HEK293 (cell line): ENCODE results near the gene ZNF322.

Experiments used
- GFI1B ChIP-seq: fragments of 450-650 bp; formaldehyde crosslinking; IDR thresholded peaks from 2 replicates; pipeline ENCODE4 v1.5.1; 2016; ENCODE audit warnings: missing biosample characterization, missing genetic modification characterization
- KLF7 ChIP-seq: fragments of 450-650 bp; formaldehyde crosslinking; IDR thresholded peaks from 2 replicates; pipeline ENCODE4 v1.5.1; 2016; ENCODE audit warnings: missing biosample characterization, missing genetic modification characterization, borderline replicate concordance
- OSR2 ChIP-seq: fragments of 450-650 bp; formaldehyde crosslinking; IDR thresholded peaks from 2 replicates; pipeline ENCODE4 v1.5.1; 2016; ENCODE audit warnings: missing biosample characterization, missing genetic modification characterization
- OVOL3 ChIP-seq: fragments of 450-650 bp; formaldehyde crosslinking; IDR thresholded peaks from 2 replicates; pipeline ENCODE4 v1.5.1; 2016; ENCODE audit warnings: missing biosample characterization, missing genetic modification characterization
- PRDM10 ChIP-seq: fragments of 450-650 bp; formaldehyde crosslinking; IDR thresholded peaks from 2 replicates; pipeline ENCODE4 v1.5.1; 2016; ENCODE audit warnings: missing biosample characterization, missing genetic modification characterization
- TCF7L2 ChIP-seq: IDR thresholded peaks from 2 replicates; pipeline ENCODE4 v1.6.1; 2011; ENCODE audit warnings: low read depth, mild to moderate bottlenecking, inconsistent platforms, low read length, moderate library complexity, borderline replicate concordance
- YY2 ChIP-seq: fragments of 450-650 bp; formaldehyde crosslinking; IDR thresholded peaks from 2 replicates; pipeline ENCODE4 v1.5.1; 2016; ENCODE audit warnings: missing biosample characterization, missing genetic modification characterization
- ZBTB6 ChIP-seq: fragments of 450-650 bp; formaldehyde crosslinking; IDR thresholded peaks from 2 replicates; pipeline ENCODE4 v1.5.1; 2017; ENCODE audit warnings: missing biosample characterization, missing genetic modification characterization
- ZFHX2 ChIP-seq: fragments of 450-650 bp; formaldehyde crosslinking; conservative IDR thresholded peaks from 2 replicates; pipeline ENCODE4 v1.5.1; 2016; ENCODE audit warnings: missing biosample characterization, missing genetic modification characterization
- ZNF121 ChIP-seq: fragments of 450-650 bp; formaldehyde crosslinking; IDR thresholded peaks from 2 replicates; pipeline ENCODE4 v1.5.1; 2016; ENCODE audit warnings: missing biosample characterization, missing genetic modification characterization
- ZNF175 ChIP-seq: fragments of 450-650 bp; formaldehyde crosslinking; IDR thresholded peaks from 2 replicates; pipeline ENCODE4 v1.5.1; 2016; ENCODE audit warnings: missing biosample characterization, missing genetic modification characterization
- ZNF19 ChIP-seq: fragments of 450-650 bp; formaldehyde crosslinking; IDR thresholded peaks from 2 replicates; pipeline ENCODE4; 2016; ENCODE audit warnings: missing biosample characterization, missing genetic modification characterization, low read depth
- ZNF223 ChIP-seq: fragments of 450-650 bp; formaldehyde crosslinking; IDR thresholded peaks from 2 replicates; pipeline ENCODE4 v1.5.1; 2016; ENCODE audit warnings: missing biosample characterization, missing genetic modification characterization
- ZNF26 ChIP-seq: fragments of 450-650 bp; formaldehyde crosslinking; IDR thresholded peaks from 2 replicates; pipeline ENCODE4 v1.5.1; 2016; ENCODE audit warnings: missing biosample characterization, missing genetic modification characterization
- ZNF292 ChIP-seq: fragments of 450-650 bp; formaldehyde crosslinking; IDR thresholded peaks from 2 replicates; pipeline ENCODE4 v1.5.1; 2016; ENCODE audit warnings: low read depth, missing biosample characterization, missing genetic modification characterization, borderline replicate concordance
- ZNF311 ChIP-seq: fragments of 450-650 bp; formaldehyde crosslinking; IDR thresholded peaks from 2 replicates; pipeline ENCODE4 v1.5.1; 2017; ENCODE audit warnings: missing biosample characterization, missing genetic modification characterization, borderline replicate concordance
- ZNF354C ChIP-seq: fragments of 450-650 bp; formaldehyde crosslinking; IDR thresholded peaks from 2 replicates; pipeline ENCODE4 v1.5.1; 2016; ENCODE audit warnings: missing biosample characterization, missing genetic modification characterization, low read depth, borderline replicate concordance
- ZNF394 ChIP-seq: fragments of 450-650 bp; formaldehyde crosslinking; IDR thresholded peaks from 2 replicates; pipeline ENCODE4 v1.5.1; 2016; ENCODE audit warnings: missing biosample characterization, missing genetic modification characterization, mild to moderate bottlenecking, moderate library complexity, borderline replicate concordance
- ZNF473 ChIP-seq: fragments of 450-650 bp; formaldehyde crosslinking; IDR thresholded peaks from 2 replicates; pipeline ENCODE4 v1.5.1; 2017; ENCODE audit warnings: missing biosample characterization, missing genetic modification characterization
- ZNF514 ChIP-seq: fragments of 450-650 bp; formaldehyde crosslinking; IDR thresholded peaks from 2 replicates; pipeline ENCODE4 v1.5.1; 2016; ENCODE audit warnings: missing biosample characterization, missing genetic modification characterization
- ZNF560 ChIP-seq: fragments of 450-650 bp; formaldehyde crosslinking; IDR thresholded peaks from 2 replicates; pipeline ENCODE4 v1.5.1; 2017; ENCODE audit warnings: missing biosample characterization, missing genetic modification characterization, borderline replicate concordance
- ZNF580 ChIP-seq: fragments of 450-650 bp; formaldehyde crosslinking; IDR thresholded peaks from 2 replicates; pipeline ENCODE4 v1.5.1; 2016; ENCODE audit warnings: missing biosample characterization, missing genetic modification characterization
- ZNF670 ChIP-seq: fragments of 450-650 bp; formaldehyde crosslinking; IDR thresholded peaks from 2 replicates; pipeline ENCODE4 v1.5.1; 2016; ENCODE audit warnings: missing biosample characterization, missing genetic modification characterization, low read depth
- ZNF776 ChIP-seq: fragments of 450-650 bp; formaldehyde crosslinking; IDR thresholded peaks from 2 replicates; pipeline ENCODE4 v1.5.0; 2017; ENCODE audit warnings: missing biosample characterization, missing genetic modification characterization, borderline replicate concordance
- ZNF777 ChIP-seq: fragments of 450-650 bp; formaldehyde crosslinking; IDR thresholded peaks from 2 replicates; pipeline ENCODE4 v1.5.1; 2017; ENCODE audit warnings: missing biosample characterization, missing genetic modification characterization, borderline replicate concordance
- ZSCAN4 ChIP-seq: fragments of 450-650 bp; formaldehyde crosslinking; IDR thresholded peaks from 2 replicates; pipeline ENCODE4 v1.5.1; 2017; ENCODE audit warnings: missing biosample characterization, missing genetic modification characterization
- TF ChIP-seq, protein P1 (sequence below): IDR thresholded peaks from 2 replicates; pipeline ENCODE4 v1.6.1; 2011; ENCODE audit warnings: mild to moderate bottlenecking, low read depth, low read length, borderline replicate concordance
- TF ChIP-seq, protein P2 (sequence below): fragments of 450-650 bp; formaldehyde crosslinking; IDR thresholded peaks from 2 replicates; pipeline ENCODE4 v1.5.1; 2017; ENCODE audit warnings: missing biosample characterization, missing genetic modification characterization

Gene ZNF322

DNA sequence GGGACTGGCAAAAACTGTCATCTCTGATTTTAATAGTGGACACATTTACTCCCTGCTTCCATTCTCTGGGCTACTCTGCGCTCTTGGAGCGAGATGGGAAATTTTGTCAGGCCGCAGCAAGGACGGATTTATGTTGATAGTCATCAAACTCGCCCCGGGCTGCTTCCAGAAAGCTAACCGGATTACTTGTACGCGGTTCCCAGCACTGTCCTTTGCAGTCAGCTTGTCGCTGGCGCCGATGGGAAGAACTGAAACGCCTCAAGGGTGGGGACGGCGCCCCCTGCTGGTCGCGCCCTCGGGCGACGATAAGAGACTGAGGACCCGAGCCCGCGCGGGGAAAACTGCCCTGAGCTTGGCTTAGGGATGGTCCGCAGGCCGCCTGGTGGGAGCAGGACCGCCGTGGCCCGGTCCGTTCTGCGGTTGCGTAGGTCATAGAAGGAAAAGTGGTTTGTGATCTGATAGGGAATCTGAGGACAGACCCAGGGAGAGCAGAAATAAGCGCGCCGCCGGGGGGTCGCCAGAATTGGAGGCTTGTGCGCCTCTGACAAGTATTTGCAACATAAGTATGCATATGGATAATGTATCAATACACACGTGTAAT, 63.8 kb downstream of the ZNF322 start (continued):
- TF ChIP-seq ZNF223 (no peak), ZNF776 (tag by site-specific recombination) (no peak), TCF7L2 (no peak), ZNF26 (no peak), OVOL3 (tag by site-specific recombination) (no peak), ZNF121 (no peak), ZNF473 (no peak), PRDM10 (tag by site-specific recombination) (peak; percentile 69), ZNF292 (no peak), YY2 (tag by site-specific recombination) (no peak), GFI1B (tag by site-specific recombination) (no peak), ZNF514 (tag by site-specific recombination) (no peak), ZNF354C (tag by site-specific recombination) (no peak), ZNF394 (tag by site-specific recombination) (peak; percentile 51; the same call in 1 of the 2 replicates), ZNF19 (tag by site-specific recombination) (no peak), ZNF670 (tag by site-specific recombination) (no peak), OSR2 (tag by site-specific recombination) (0 out of 2 replicates have a peak, but pooled peaks have one; percentile 16), ZFHX2 (tag by site-specific recombination) (no peak), ZNF580 (tag by site-specific recombination) (no peak), KLF7 (no peak), ZNF560 (tag by site-specific recombination) (no peak), ZNF777 (no peak), ZBTB6 (tag by site-specific recombination) (no peak), ZNF175 (tag by site-specific recombination) (no peak), ZNF311 (tag by site-specific recombination) (no peak), ZSCAN4 (tag by site-specific recombination) (no peak)
- TF ChIP-seq, protein P1, sequence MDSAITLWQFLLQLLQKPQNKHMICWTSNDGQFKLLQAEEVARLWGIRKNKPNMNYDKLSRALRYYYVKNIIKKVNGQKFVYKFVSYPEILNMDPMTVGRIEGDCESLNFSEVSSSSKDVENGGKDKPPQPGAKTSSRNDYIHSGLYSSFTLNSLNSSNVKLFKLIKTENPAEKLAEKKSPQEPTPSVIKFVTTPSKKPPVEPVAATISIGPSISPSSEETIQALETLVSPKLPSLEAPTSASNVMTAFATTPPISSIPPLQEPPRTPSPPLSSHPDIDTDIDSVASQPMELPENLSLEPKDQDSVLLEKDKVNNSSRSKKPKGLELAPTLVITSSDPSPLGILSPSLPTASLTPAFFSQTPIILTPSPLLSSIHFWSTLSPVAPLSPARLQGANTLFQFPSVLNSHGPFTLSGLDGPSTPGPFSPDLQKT, result no peak
- TF ChIP-seq, protein P2, sequence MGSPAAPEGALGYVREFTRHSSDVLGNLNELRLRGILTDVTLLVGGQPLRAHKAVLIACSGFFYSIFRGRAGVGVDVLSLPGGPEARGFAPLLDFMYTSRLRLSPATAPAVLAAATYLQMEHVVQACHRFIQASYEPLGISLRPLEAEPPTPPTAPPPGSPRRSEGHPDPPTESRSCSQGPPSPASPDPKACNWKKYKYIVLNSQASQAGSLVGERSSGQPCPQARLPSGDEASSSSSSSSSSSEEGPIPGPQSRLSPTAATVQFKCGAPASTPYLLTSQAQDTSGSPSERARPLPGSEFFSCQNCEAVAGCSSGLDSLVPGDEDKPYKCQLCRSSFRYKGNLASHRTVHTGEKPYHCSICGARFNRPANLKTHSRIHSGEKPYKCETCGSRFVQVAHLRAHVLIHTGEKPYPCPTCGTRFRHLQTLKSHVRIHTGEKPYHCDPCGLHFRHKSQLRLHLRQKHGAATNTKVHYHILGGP (tag by site-specific recombination), result no peak
